ENCODE data around the gene GRID1.

- TF ChIP-seq CTCF (conservative IDR thresholded peaks at IDR 0.05; ENCODE audit: low read depth, low read length) (no peak), EZH2phosphoT487 (IDR thresholded peaks at IDR 0.05; ENCODE audit: borderline replicate concordance, low read length) (no peak)
Measured at GRCh38 chr10:85557077-85557476, 809.5 kb downstream of the GRID1 start.

Data from PC-3 (cell line).